ENCODE data around the gene DHRS4L2.
"Not testable (repeated sequence)": the region's sequence is repeated elsewhere in the genome, so short reads cannot be mapped to it uniquely, and the experiment has no call there.

GRCh38 chr14:24024939-24025418, 36.2 kb downstream of the DHRS4L2 start:
- TF ChIP-seq, protein P1, sequence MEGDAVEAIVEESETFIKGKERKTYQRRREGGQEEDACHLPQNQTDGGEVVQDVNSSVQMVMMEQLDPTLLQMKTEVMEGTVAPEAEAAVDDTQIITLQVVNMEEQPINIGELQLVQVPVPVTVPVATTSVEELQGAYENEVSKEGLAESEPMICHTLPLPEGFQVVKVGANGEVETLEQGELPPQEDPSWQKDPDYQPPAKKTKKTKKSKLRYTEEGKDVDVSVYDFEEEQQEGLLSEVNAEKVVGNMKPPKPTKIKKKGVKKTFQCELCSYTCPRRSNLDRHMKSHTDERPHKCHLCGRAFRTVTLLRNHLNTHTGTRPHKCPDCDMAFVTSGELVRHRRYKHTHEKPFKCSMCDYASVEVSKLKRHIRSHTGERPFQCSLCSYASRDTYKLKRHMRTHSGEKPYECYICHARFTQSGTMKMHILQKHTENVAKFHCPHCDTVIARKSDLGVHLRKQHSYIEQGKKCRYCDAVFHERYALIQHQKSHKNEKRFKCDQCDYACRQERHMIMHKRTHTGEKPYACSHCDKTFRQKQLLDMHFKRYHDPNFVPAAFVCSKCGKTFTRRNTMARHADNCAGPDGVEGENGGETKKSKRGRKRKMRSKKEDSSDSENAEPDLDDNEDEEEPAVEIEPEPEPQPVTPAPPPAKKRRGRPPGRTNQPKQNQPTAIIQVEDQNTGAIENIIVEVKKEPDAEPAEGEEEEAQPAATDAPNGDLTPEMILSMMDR (IDR thresholded peaks at IDR 0.05; ENCODE audit: low read depth, low read length), result not testable (repeated sequence)
- not testable (repeated sequence) for TF ChIP-seq POLR2A (IDR thresholded peaks at IDR 0.05; ENCODE audit: extremely low read depth, insufficient read length)
- TF ChIP-seq, protein P2, sequence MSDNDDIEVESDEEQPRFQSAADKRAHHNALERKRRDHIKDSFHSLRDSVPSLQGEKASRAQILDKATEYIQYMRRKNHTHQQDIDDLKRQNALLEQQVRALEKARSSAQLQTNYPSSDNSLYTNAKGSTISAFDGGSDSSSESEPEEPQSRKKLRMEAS (IDR thresholded peaks at IDR 0.05; ENCODE audit: low read depth, low read length), result not testable (repeated sequence)

Data from NB4 (cell line).